ENCODE measurements around the gene C2CD4A.

C2CD4A gene

DNA sequence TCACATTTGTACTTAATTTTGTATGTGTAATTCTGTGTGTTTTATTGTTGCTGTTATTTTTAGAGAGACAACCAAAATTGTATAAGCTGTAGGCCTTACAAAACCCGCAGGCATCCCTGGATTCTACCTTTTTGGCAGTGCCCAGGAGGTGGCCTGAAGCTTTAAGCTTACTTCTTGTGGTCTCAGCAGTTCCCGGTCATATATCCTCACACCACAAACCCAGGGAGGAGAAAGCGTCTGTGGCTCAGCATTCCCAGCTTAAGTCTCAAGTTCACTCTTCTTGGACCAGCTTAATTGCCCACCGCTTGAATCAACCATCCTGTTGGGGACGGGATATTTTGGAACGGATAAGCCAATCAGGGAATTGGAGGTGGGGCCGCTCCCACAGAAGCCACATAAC lies 36.7 kb downstream of the C2CD4A start:
- no peak for DNase-seq (ENCODE audit: low spot score)

- no peak for DNase-seq (ENCODE audit: low spot score)
Measured at GRCh38 chr15:62104401-62104800, 37.6 kb downstream of the C2CD4A start.

DNA sequence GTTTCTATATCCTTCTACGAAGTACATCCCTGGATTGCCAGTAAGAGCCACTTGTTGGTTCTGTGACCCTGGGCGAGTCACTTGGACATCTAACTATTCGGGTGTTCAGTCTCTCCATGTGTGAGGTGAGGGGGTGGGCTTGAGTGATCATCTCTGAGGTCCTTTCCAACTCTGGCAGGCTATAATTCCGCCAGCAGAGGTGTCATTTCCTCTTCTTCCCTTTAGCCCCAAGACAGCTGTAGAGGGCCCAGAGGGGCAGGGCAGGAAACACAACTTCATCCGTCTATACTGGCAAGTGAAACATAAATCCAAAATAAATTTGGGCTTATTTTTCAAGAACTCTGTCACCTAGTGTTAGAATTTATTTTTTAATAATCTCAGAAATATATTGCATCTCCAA lies 38.1 kb downstream of the C2CD4A start:
- no peak for DNase-seq (ENCODE audit: low spot score)

DNA sequence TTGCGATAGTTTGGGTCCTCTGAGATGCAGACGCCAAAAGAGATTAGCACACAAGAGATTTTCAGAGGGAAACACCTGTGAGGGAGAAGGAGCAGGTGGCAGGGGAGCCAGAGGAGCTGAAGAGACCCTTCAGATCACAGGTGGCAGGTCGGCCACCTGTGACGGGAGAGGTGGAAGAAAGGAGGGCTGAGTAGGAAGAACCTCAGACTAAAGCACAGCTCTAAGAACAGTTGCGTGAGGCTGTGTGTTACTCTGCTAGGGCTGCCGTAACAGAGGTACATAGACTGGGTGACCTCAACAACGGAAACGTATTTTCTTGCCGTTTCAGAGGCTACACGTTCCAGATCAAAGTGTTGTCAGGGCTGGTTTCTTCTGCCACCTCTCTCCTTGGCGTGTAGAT lies 38.5 kb downstream of the C2CD4A start:
- no peak for DNase-seq (ENCODE audit: low spot score)

GRCh38 chr15:62106096-62106495 lies 39.3 kb downstream of the C2CD4A start:
- DNase-seq (ENCODE audit: low spot score): no peak

DNA sequence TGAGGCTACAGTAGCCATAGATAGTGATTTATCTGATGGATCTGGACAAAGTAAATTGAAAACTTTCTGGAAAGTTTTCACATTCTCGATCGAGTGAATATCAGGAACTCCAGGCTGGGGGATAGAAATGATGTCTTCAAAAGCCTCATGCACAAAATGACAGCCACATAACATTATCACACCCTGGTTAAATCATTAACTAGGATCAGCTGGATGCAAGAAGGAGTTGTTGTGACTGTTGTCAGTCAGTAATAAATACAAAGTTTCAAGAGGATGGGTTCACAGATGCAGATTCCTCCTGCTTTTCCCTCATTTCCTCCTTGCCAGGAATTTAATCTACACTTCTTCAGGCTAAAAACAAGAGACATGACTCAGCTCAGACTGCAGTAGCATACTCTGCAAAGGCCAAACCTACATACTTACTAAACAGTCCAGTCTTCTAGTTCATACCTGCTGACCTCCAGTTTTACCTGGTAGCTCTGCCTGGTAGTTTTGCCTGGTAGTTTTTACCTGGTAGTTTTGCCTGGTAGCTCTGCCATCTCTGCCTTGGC lies 40.9 kb downstream of the C2CD4A start:
- no peak for DNase-seq (ENCODE audit: low spot score)

DNA sequence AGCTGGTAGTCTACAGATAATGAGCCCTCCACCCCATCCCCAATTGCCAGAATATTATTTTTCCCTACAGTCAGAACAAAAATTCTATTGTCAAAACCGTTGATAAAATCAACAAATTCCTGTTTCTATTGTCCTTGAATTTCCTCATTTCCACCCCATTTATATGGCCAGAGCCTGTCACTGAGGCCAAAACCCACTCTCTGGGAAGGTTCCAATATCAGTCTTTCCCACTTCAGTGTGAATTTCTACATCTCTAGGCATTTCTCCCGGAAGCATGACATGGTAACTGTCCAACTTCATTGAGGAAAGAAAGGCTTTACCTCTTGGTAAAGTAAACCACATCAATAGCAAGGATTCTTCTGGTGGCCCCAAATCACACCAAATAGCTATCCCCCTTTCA lies 41.6 kb downstream of the C2CD4A start:
- DNase-seq (ENCODE audit: low spot score): no peak

DNA sequence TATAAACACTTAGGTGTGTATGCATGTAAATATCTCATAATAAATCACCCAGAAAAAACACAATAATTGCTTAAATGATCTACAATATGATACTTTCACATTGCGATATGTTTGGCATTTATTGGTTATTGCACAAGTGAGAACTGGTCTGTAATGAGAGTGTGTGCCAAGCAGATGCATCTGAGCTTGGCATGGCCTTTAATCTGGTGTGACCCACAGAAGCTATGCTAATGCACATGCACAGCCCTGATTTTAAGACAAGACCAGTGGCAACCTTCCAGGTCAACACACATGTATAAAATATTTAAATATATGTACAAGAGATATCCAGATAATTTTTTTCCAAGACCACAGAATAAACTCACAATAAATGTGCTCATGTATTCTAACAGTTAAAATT lies 42.7 kb downstream of the C2CD4A start:
- no peak for DNase-seq (ENCODE audit: low spot score)

- peak; percentile 49 for DNase-seq (ENCODE audit: low spot score)
Measured at GRCh38 chr15:62109982-62110851, 43.4 kb downstream of the C2CD4A start.

DNA sequence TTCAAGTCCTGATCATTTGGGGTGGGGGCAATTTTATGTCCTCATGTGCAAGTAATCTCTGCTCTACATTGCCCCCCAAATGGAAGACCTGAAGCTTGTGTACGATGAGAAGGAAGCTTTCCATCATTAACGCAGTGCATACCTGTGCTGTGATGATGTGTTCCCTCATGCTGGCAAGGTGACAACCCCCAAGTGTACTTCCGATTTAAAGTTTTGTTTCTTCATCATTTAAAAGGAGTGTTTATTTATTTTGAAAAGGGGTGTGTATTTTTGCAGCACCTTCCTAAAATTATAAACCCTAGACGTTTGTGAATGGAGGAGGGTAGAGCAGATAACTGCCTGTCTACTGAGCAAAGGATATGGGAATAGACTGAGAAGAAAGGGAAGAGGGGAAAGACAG lies 45.3 kb downstream of the C2CD4A start:
- no peak for DNase-seq (ENCODE audit: low spot score)

DNA sequence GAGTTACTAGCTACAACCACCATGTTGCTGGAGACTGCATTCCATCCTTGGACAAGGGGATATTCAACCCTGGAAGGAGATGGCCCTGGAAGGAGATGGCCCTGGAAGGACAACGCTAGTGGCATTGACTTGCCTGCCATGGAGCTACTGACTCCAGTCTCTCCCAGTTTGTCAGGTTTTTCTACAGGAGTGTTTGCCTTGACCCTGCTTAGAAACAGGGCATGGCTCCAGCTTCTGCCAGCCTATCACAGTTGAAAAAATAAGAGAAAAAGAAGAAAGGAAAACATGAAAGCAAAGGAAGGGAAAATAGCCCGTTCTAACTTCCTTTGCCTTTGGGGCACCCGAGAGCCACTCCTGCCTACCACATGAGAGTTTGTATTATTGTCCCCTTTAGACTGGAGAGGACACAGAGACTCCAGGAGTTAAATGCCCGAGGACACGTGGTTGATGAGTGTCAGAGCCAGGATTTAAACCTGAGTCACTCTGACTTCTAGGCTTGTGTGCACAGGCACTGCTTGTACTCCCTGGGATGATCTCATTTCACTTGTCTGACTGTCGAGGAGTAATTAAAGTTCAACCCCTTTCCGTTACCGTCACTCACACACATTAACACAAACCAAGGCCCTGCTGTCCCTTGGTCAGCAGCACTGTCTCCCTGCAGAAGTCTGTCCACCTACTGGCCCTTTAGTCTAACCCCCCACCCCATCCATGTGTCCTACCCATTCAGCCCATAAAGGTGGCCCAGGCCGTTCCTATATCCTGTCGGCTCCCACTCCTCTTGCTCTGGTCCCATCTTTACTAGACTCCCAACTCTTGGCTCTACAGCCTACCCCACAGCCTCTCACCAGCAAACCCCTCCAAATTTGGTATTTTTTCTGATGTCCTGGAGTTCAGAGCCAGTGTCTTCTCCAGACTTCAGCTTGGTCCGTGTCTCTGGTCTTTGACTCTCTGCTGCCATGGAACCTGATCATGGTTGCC lies 46.1 kb downstream of the C2CD4A start:
- DNase-seq (ENCODE audit: low spot score): no peak

- no peak for DNase-seq (ENCODE audit: low spot score)
Measured at GRCh38 chr15:62115847-62116246, 49.1 kb downstream of the C2CD4A start.

GRCh38 chr15:62118520-62119226 lies 51.9 kb downstream of the C2CD4A start:
- DNase-seq (ENCODE audit: low spot score): no peak

GRCh38 chr15:62119227-62119864 lies 52.6 kb downstream of the C2CD4A start:
- DNase-seq (ENCODE audit: low spot score): peak; percentile 79

DNA sequence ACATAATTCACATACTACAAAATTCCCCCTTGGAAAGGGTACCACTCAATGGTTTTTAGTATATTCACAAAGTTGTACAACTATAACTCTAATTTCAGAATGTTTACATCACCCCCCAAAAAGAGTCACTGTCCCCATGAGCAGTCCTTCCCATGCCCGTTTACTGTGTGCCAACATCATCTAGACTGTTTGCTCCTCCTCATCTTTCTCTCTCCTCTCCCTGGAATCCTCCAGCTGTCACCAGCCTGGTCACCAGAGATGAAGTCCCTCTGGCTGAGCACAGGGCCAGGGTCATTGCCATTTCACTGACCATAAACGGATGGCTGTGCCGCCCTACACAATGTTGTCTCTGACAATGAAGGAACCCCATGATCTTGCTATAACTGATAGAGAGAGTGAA lies 53.1 kb downstream of the C2CD4A start:
- DNase-seq (ENCODE audit: low spot score): no peak
